SK-MEL-5 (cell line): Measurements from ENCODE around the gene ANO3. TPM values are rescaled to one million over a fixed set of nuclear protein-coding genes. Genes with fewer than 3 reads are reported as not detected.
A peak's percentile ranks its signal among the peaks of the same experiment; 100 is the strongest.

Experiments used
- DNase-seq: peaks from one replicate; pipeline ENCODE4 v3.0.0-alpha.2; 2016; ENCODE audit warnings: low read depth, low spot score
- in situ Hi-C: cut with HindIII; loops from 2 replicates; pipeline ENCODE4 v1.10.0; 2016; ENCODE audit warnings: low sequenced_read_pairs, high pct_unique_total_duplicates, low pct_unique_long_range_greater_than_20kb
- total RNA-seq: library from RNA; depleted of rRNA; stranded (reverse); fragments of >200 nt; shearing (Covaris generic); gene quantifications from 2 replicates; pipeline ENCODE4 v1.2.3, GENCODE V29; 2014

ANO3 gene
- total RNA-seq, 1 experiment from 2014 or later = 1.5 TPM

GRCh38 chr11:26470992-26471391 lies 139.1 kb downstream of the ANO3 start:
- peak; percentile 43 for DNase-seq
- in situ Hi-C loops = no loop called here

- in situ Hi-C loops = no loop called here
- peak; percentile 67 for DNase-seq
Observed at GRCh38 chr11:26473216-26474194, 141.6 kb downstream of the ANO3 start.

DNA sequence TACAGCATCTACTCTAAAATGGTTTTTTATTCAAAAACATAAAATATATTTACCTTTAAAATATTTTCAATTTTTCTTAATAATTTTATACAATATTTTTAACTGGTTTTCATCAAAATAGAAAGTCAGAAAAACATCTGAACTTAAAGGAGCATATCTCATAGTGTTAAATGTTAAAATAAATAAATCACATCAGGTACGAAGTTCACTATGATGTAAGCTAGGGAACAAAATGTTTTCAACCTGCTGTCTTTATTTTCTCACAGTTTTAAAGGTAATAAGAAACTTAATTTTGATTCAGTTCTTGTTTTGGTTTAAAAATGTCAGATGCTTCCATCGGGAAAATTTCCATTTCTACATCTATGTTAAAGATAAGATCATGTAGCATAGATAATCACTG lies 142.5 kb downstream of the ANO3 start:
- in situ Hi-C loops = no loop called here
- DNase-seq = no peak

DNA sequence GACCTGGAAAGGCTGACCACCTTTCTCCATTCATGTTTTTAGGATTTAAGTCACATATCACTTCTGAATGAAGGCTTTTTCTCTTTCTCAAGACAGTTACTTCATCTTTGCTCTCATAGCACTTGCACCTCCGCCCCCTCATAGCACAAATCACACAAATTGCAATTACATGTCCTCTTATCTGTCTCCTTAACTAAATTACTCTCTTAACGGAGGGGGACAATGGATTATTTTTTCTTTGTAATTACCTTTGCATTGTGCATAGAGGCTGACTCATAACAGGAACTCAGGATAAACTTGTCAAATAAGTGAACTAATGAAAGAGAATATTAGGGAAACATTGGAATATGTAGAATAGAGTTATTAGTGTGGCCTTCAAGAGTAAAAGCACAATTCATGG lies 145.5 kb downstream of the ANO3 start:
- in situ Hi-C loops = no loop called here
- no peak for DNase-seq

- in situ Hi-C loops = no loop called here
- DNase-seq = no peak
Observed at GRCh38 chr11:26478710-26479109, 146.8 kb downstream of the ANO3 start.

DNA sequence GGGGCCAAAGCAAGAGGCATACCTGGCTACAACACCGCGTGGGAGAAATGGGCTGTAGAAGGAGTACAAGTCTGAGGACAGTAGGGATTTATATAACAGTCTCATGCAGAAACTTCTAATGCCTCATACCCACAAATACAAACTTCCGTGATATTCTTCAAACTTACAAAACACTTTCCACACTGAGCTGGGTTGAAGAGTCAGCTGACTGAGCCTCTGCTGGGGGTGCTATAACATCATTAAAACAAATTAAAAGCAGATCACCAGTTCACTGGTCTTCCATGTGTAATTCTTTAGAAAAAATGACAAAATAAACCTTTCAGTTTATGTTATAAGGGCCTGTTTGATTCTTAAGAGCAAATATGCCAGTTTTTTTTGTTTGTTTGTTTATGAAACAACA lies 148.1 kb downstream of the ANO3 start:
- in situ Hi-C loops = no loop called here
- no peak for DNase-seq

DNA sequence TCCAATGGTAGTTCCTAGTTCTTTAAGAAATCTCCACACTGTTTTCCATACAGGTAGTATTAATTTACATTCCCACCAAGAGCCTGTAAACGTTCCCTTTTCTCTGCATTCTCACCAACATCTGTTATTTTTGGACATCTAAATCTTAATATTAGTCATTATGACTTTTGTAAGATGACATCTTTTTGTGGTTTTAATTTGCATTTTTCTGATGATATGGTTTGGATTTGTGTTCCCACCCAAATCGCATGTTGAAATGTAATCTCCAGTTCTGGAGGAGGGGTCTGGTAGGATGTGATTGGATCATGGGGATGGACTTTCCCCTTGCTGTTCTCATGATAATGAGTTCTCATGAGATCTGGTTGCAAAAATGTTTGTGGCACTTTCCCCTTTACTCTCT lies 151.2 kb downstream of the ANO3 start:
- no peak for DNase-seq
- in situ Hi-C loops = no loop called here

GRCh38 chr11:26490546-26490945 lies 158.6 kb downstream of the ANO3 start:
- in situ Hi-C loops = no loop called here
- no peak for DNase-seq

DNA sequence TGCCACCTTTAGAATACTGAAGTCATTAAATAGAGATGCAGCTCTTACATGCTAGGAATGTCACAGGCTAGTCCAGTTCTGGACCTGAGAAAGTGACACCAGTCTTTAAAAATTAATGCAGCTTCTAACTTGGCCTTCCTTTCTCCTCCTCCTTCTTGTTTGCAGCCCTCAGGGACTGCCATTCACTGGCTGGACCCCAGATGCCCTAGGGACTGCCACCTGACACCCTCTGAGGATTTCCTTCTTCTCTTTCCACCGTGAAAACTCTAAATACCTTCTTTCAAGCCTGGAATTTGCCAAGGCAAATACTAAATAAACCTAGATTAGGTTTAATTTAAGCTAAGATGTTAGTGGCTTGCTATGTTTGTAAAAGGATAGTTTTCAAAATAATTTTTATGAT lies 161.7 kb downstream of the ANO3 start:
- in situ Hi-C loops = no loop called here
- no peak for DNase-seq

DNA sequence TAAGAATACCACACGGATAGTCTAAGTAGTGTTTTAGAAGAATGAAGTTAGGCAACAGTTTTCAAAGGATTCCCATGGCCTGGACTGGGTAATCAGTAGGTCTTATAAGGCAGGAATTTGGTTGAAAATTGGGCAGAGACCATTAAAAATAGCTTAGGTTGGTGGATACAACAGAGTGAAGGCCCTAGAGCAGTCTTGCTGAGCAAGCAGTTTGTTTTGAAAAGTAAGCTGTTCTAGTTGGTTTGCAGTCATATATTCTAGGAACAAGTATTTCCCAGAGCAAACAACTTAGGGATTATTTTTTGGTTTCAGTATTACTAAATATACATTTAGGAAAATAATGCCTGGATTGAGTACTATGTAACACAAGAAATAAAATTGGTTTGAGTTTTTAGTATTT lies 175.3 kb downstream of the ANO3 start:
- in situ Hi-C loops = no loop called here
- no peak for DNase-seq

DNA sequence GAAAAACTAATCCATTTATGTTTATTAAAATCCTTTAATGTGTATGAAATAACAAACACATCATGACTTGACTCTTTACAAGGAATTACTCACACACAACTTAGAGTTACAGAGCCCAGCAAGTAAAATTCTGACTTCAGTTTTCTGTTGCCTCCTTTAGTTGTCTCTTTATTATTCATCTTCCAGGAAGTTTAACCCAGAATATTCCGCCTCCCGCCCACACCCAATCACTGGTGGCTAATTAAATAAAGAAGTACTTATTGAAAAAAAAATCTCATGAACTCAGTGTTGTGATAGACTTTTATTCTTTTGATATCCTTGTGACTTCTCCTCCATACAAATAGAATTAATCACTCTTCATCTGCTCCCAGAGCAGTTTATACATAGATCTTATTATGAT lies 178.2 kb downstream of the ANO3 start:
- peak; percentile 49 for DNase-seq
- in situ Hi-C loops = no loop called here

DNA sequence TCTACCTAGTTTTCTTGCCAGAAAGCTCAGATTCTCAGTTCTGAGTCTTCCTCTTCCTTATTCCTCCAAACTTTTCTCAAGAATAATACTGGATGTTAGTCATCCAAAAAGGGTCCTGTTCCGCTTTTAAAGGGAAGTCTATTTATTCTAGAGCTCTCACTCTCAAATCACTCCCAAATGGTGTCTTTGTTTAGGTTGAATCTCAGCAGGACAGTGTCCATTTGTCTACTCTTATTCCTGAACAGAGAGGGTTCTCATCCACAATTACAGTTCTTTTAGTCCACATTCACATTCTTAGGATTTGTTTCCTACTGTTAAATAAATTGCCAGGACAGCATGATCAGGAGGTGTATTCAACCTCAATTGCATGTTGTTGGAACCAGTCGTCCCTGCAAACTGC lies 178.8 kb downstream of the ANO3 start:
- in situ Hi-C loops = no loop called here
- peak; percentile 96 for DNase-seq

DNA sequence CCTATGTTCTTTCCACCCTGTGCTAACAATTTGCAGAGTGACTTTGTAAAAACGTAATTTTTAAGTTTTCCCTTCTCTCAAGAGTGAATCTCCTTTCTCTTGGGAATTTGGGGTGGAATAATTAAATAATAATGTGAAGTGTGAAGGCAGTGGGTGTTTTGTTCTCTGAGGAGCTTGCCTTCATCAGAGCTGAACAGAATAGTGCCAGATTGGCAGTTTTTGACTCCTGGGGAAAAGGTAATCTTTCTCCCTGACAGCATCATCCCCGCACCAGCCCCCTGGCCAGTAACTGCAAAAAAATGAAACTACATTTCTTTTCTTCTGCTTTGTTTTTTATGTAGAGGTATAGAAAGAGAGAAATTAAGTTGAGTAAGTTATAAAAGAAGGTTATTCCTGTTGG lies 180.3 kb downstream of the ANO3 start:
- in situ Hi-C loops = no loop called here
- no peak for DNase-seq

DNA sequence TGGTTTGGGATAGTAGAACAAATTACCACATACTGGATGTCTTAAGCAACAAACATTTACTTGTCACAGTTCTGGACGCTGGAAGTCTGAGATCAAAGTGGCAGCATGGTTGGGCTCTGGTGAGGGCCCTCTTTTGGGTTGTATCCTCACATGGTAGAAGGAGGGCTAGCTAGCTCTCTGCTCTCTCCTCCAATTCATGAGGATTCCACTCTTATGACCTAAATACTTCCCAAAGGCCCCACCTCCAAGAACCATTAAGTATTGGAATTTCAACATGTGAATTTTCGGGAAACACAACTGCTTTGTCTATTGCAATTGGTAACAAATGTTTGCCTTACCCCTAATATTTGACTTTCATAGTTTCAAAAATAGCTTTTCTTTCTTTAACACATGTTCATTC lies 187.5 kb downstream of the ANO3 start:
- peak; percentile 16 for DNase-seq
- in situ Hi-C loops = no loop called here

GRCh38 chr11:26522912-26523610 lies 191.1 kb downstream of the ANO3 start:
- DNase-seq = peak; percentile 49
- in situ Hi-C loops = no loop called here

DNA sequence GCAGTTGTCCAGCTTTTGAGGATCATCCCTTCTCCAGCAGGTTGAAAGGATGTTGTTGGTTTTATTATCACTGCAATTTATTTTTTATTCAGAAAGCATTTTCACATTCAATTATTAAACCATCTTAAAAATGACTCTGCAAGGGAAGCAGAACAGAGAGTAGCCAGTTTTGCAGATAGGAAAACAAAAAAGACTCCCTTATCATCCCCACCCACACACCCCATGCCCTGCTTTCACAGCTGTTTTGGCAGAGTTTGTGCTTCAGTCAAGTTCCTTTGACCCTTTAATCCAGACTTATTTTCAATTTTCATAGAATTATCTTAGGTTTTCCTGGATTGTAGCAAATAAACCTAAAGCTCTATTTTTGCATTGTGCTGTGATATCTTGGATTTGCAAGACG lies 195.8 kb downstream of the ANO3 start:
- in situ Hi-C loops = no loop called here
- no peak for DNase-seq

- peak; percentile 91 for DNase-seq
- in situ Hi-C loops = no loop called here
Observed at GRCh38 chr11:26537341-26537740, 205.4 kb downstream of the ANO3 start.

- in situ Hi-C loops = no loop called here
Observed at GRCh38 chr11:26539517-26539916, 207.6 kb downstream of the ANO3 start.

GRCh38 chr11:26541870-26542269 lies 209.9 kb downstream of the ANO3 start:
- no peak for DNase-seq
- in situ Hi-C loops = no loop called here

More at GRCh38 chr11:26539517-26539916, 207.6 kb downstream of the ANO3 start:
- DNase-seq = no peak
